ENCODE data around the gene PLCH1.

The PLCH1 gene

GRCh38 chr3:155682426-155683343 lies 62.2 kb downstream of the PLCH1 start:
- H3K27ac ChIP-seq (ENCODE audit: low read length) = no peak overlapping the region
- H3K79me2 ChIP-seq (ENCODE audit: insufficient read depth, low read length) = no peaks in the 10 kb centered on the region
- no peak overlapping the region for H3K4me3 ChIP-seq (ENCODE audit: low read depth in 1 of 2, low read length in 2 of 2)
- DNase-seq (no peak), ATAC-seq (ENCODE audit: insufficient read depth, low read depth) (no peak)
- H3K9me3 ChIP-seq (ENCODE audit: insufficient read depth, low read length, severe bottlenecking) = no peaks in the 10 kb centered on the region
- no peak overlapping the region for H3K4me2 ChIP-seq (ENCODE audit: insufficient read depth, low read length)
- no peaks in the 10 kb centered on the region for H4K20me1 ChIP-seq (ENCODE audit: insufficient read depth, low read length)
- no peaks in the 10 kb centered on the region for H3K27me3 ChIP-seq (ENCODE audit: insufficient read depth, low read length, poor library complexity)
- no peak overlapping the region for H2AFZ ChIP-seq (ENCODE audit: low read depth, low read length)
- no peaks in the 10 kb centered on the region for H3K4me1 ChIP-seq (ENCODE audit: insufficient read depth, low read length)
- no peak for TF ChIP-seq EZH2 (IDR thresholded peaks at IDR 0.05; ENCODE audit: borderline replicate concordance, low read depth, low read length, severe bottlenecking)
- TF ChIP-seq, protein P1, sequence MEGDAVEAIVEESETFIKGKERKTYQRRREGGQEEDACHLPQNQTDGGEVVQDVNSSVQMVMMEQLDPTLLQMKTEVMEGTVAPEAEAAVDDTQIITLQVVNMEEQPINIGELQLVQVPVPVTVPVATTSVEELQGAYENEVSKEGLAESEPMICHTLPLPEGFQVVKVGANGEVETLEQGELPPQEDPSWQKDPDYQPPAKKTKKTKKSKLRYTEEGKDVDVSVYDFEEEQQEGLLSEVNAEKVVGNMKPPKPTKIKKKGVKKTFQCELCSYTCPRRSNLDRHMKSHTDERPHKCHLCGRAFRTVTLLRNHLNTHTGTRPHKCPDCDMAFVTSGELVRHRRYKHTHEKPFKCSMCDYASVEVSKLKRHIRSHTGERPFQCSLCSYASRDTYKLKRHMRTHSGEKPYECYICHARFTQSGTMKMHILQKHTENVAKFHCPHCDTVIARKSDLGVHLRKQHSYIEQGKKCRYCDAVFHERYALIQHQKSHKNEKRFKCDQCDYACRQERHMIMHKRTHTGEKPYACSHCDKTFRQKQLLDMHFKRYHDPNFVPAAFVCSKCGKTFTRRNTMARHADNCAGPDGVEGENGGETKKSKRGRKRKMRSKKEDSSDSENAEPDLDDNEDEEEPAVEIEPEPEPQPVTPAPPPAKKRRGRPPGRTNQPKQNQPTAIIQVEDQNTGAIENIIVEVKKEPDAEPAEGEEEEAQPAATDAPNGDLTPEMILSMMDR (IDR thresholded peaks at IDR 0.05; ENCODE audit: borderline replicate concordance, extremely low read depth, low read length, poor library complexity, severe bottlenecking) = no peak
- H3K9ac ChIP-seq (ENCODE audit: low read depth, low read length) = no peak overlapping the region
- H3K36me3 ChIP-seq (ENCODE audit: insufficient read depth, low read length) = no peaks in the 10 kb centered on the region

- Histone ChIP-seq H3K4me2 (ENCODE audit: insufficient read depth, low read length) (no peak overlapping the region), H3K4me3 (ENCODE audit: low read depth in 1 of 2, low read length in 2 of 2) (no peak overlapping the region), H3K27ac (ENCODE audit: low read length) (no peak overlapping the region), H4K20me1 (ENCODE audit: insufficient read depth, low read length) (no peaks in the 10 kb centered on the region), H2AFZ (ENCODE audit: low read depth, low read length) (no peak overlapping the region), H3K79me2 (ENCODE audit: insufficient read depth, low read length) (no peaks in the 10 kb centered on the region), H3K9ac (ENCODE audit: low read depth, low read length) (no peak overlapping the region), H3K36me3 (ENCODE audit: insufficient read depth, low read length) (no peaks in the 10 kb centered on the region), H3K9me3 (ENCODE audit: insufficient read depth, low read length, severe bottlenecking) (no peaks in the 10 kb centered on the region), H3K4me1 (ENCODE audit: insufficient read depth, low read length) (no peaks in the 10 kb centered on the region), H3K27me3 (ENCODE audit: insufficient read depth, low read length, poor library complexity) (no peaks in the 10 kb centered on the region)
- DNase-seq = no peak
- no peak for ATAC-seq (ENCODE audit: insufficient read depth, low read depth)
- TF ChIP-seq EZH2 (IDR thresholded peaks at IDR 0.05; ENCODE audit: borderline replicate concordance, low read depth, low read length, severe bottlenecking) = no peak
- TF ChIP-seq, protein P1 (IDR thresholded peaks at IDR 0.05; ENCODE audit: borderline replicate concordance, extremely low read depth, low read length, poor library complexity, severe bottlenecking) = no peak
These were observed 68.5 kb downstream of the PLCH1 start for GRCh38 chr3:155676252-155676981.

- TF ChIP-seq, protein P1 (IDR thresholded peaks at IDR 0.05; ENCODE audit: borderline replicate concordance, extremely low read depth, low read length, poor library complexity, severe bottlenecking) = no peak
- no peak for TF ChIP-seq EZH2 (IDR thresholded peaks at IDR 0.05; ENCODE audit: borderline replicate concordance, low read depth, low read length, severe bottlenecking)
- ATAC-seq (ENCODE audit: insufficient read depth, low read depth) (no peak), DNase-seq (no peak)
- no peaks in the 10 kb centered on the region for H3K36me3 ChIP-seq (ENCODE audit: insufficient read depth, low read length)
- no peak overlapping the region for H3K4me3 ChIP-seq (ENCODE audit: low read depth in 1 of 2, low read length in 2 of 2)
- H3K4me1 ChIP-seq (ENCODE audit: insufficient read depth, low read length) = no peaks in the 10 kb centered on the region
- no peak overlapping the region for H2AFZ ChIP-seq (ENCODE audit: low read depth, low read length)
- H3K9ac ChIP-seq (ENCODE audit: low read depth, low read length) = no peak overlapping the region
- H3K79me2 ChIP-seq (ENCODE audit: insufficient read depth, low read length) = no peaks in the 10 kb centered on the region
- no peaks in the 10 kb centered on the region for H4K20me1 ChIP-seq (ENCODE audit: insufficient read depth, low read length)
- H3K4me2 ChIP-seq (ENCODE audit: insufficient read depth, low read length) = no peak overlapping the region
- no peaks in the 10 kb centered on the region for H3K9me3 ChIP-seq (ENCODE audit: insufficient read depth, low read length, severe bottlenecking)
- H3K27ac ChIP-seq (ENCODE audit: low read length) = no peak overlapping the region
- H3K27me3 ChIP-seq (ENCODE audit: insufficient read depth, low read length, poor library complexity) = no peaks in the 10 kb centered on the region
These were observed 69.8 kb downstream of the PLCH1 start for GRCh38 chr3:155675094-155675493.

All from DND-41 (cell line).